NCI-H1417 (cell line): Measurements from ENCODE around the gene AGMO.
A peak's percentile ranks its signal among the peaks of the same experiment; 100 is the strongest.

Experiments used
- DNase-seq, 3 experiments: peaks; one replicate each; lab custom pipeline; 2025; lab: John Stamatoyannopoulos, UW

AGMO gene

DNA sequence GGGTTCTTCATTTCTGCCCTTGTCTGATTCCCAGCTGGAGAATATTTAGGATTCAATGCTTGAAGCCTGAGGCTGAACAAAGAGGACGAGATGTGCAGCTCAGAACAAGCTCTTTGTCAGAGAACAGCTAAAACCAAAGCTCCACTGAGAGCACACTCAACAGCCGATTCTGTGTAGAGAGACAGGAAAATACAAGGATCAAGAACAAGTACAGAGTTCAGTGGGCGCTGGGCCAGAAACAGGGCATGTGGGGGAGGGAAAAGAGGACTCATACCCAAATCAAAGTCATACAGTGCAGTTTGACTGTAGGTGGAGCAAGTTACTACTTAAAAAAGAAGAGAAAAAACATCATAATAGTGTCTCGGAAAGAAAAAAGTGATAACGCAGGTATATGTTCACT lies at the start of gene AGMO:
Gene AGMO, minus strand, starts transcription at position 181 of the 400 bp plus-strand sequence.
- DNase-seq = peak in 1 of 3 experiments; percentile 38

GRCh38 chr7:15610503-15610902 lies 48.7 kb upstream of the AGMO start:
- DNase-seq = no peak

DNA sequence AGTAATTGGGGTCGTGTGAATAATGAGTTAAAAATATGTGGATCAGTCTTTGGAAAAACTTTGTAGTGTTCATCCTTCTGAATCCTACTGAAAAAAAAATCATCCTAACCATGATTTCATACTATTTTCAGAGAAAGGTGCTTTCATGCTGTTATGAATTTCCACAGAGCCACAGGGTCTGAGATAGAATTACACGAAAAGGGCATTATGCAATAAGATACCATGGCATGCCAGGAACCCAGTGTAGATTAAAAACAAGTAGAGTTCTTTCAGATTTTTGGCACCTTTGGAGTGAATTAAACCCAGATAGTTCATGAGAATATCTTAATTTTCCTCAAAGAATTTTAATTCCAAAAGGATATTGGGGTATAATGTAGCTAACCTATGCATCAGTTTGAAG lies 47.5 kb upstream of the AGMO start:
- DNase-seq = no peak

GRCh38 chr7:15607529-15608210 lies 45.9 kb upstream of the AGMO start:
- no peak for DNase-seq

- no peak for DNase-seq
Observed at GRCh38 chr7:15606561-15606960, 44.7 kb upstream of the AGMO start.

DNA sequence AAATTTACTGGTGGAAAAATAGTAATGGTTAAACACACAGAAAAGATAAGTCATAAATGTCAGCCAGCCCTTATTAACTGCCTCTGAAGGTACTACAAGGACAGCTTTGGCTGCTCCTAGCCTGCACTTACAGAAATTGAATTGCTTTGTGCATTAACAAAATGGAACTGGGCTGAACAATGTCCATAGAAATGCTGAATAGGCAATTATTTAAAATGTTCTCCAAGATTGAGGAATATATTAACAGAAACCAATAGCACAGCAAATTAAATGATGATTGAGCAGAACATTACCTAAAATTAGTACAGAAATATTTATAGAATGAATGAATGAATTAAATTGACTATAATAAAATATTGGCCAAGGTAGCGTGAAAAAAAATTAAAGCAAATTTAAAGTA lies 42.4 kb upstream of the AGMO start:
- no peak for DNase-seq

DNA sequence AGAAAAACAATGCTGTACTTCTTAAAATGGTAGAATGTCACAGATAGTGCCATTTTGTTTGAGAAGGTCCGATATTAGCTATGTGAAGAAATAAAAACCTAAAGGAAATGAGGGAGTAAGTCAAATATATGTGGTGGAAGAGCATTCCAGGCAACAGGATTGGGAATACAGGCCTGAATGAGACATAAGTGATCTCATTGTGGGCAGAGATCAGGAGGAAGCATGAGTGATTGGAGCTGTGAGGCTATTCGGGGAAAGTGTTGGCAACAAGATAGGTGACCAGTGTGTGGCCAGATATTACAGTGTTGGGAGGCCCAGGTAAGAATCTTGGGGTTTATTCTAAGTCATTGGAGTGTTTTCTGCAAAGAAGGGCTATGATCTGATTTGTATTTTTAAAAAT lies 41.3 kb upstream of the AGMO start:
- no peak for DNase-seq

DNA sequence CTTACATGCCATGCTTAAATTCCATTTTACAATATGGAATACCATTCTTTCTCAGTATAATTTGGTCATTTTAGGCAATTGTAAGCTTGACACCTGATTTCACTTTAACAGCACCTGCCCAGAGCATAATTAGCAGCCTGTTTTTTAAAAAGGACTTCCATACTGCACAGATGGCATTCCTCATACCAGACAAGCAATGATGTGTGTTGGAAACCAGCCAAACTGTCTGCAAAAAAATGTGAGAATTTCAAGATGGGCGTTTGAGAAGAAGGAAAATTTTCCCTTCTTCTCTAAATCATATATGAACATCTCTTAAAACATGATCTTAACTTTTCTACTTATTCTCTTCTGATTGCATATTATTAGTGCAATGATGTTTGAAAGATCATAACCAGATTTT lies 40.4 kb upstream of the AGMO start:
- DNase-seq = peak in 2 of 3 experiments; percentile 26 to 87

GRCh38 chr7:15601175-15601574 lies 39.4 kb upstream of the AGMO start:
- no peak for DNase-seq

- no peak for DNase-seq
Observed at GRCh38 chr7:15600298-15600697, 38.5 kb upstream of the AGMO start.

DNA sequence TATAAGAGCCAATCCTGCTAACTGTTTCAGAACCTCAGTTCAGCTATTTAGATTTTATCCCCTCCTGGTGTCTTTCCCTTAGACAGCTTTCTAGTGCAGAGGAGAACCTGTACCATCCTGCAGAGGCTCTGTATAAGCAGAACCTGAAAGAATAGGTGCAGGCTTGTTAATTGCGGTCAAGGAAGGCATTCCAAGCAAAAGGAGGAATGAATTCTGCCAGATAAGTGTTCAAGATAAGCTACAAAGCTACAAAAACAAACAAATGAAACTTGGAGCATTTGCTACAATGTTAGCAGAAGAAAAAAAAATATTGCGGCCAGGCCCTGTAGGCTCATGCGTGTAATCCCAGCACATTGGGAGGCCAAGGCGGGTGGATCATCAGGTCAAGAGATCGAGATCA lies 32.6 kb upstream of the AGMO start:
- DNase-seq = no peak

DNA sequence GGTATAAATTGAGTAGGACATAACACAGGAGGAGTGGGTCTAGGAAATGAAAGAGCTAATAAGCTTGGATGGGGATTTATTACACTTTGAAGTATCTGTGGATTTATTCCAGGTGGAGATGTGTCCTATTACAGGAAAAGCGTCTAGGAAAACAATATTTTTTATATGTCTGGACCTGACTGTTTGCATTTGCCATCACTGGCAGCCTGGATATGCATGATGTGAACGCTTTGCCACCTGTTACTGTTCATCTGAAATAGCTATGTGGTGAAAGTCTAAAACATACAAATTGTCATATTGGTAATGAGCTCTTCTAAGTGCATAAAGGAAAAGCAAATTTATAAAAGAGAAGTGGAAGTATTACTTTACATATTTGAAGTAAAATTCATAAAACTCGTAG lies 31.6 kb upstream of the AGMO start:
- DNase-seq = peak in 2 of 3 experiments; percentile 8 to 53

GRCh38 chr7:15586266-15586665 lies 24.5 kb upstream of the AGMO start:
- DNase-seq = no peak

- DNase-seq = no peak
Observed at GRCh38 chr7:15584575-15584974, 22.8 kb upstream of the AGMO start.

DNA sequence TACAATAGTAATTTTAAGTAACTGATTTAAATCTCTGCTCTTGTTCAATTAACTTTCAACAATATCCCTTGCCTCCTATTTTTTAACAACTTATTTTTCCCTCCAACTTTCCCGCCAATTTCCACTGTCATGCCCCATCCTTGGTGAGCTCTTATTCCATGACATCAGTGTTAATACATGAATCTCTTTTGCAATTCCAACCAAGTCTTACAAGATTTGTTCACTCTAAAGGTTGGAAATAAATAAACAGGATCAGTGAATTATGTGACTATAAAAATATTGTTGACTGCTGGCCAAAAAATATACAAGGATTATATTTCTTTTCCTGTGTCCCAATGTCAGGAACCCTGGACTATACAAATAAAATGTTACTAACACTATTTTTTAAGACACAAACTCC lies 21.0 kb upstream of the AGMO start:
- DNase-seq = no peak

- DNase-seq = peak in 1 of 3 experiments; percentile 55
Observed at GRCh38 chr7:15581352-15581951, 19.6 kb upstream of the AGMO start.

- DNase-seq = no peak
Observed at GRCh38 chr7:15580604-15581351, 19.0 kb upstream of the AGMO start.

DNA sequence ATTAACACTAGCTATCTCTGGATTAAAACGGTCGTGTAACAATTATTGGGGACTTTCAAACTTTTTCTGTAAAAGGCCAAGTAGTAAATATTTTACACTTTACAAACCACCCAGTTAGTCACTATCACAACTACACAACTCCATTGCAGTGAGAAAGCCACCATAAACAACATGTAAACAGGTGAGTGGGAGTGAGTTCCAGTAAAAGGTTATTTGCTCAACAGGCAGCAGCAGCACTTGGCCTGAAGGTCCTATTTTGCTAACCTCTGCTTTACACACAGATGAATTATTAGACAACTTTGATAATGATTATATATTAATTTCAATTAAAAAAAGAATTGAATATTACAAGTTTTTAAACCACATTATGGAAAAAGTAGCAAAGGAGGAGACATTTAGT lies 15.8 kb upstream of the AGMO start:
- peak in 1 of 3 experiments; percentile 75 for DNase-seq

- no peak for DNase-seq
Observed at GRCh38 chr7:15571301-15571878, 9.6 kb upstream of the AGMO start.

- DNase-seq = peak in 1 of 3 experiments; percentile 23
Observed at GRCh38 chr7:15567652-15568051, 5.8 kb upstream of the AGMO start.

- DNase-seq = no peak
Observed at GRCh38 chr7:15567036-15567435, 5.2 kb upstream of the AGMO start.

DNA sequence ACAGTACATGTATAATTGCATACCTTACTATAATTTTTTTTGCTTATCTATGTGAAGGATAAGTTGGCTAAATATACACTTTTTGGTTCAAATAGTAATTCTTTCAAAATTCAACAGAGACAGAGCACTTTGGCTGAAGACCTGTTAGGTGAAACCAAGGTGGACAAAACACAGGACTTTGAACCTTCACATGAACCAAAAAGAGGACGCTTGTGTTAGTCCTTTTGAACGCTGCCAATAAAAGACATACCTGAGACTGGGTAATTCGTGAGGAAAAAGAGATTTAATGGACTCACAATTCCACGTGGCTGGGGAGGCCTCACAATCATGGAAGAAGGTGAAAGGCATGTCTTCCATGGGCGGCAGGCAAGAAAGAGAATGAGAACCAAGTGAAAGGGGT lies 4.7 kb upstream of the AGMO start:
- no peak for DNase-seq

DNA sequence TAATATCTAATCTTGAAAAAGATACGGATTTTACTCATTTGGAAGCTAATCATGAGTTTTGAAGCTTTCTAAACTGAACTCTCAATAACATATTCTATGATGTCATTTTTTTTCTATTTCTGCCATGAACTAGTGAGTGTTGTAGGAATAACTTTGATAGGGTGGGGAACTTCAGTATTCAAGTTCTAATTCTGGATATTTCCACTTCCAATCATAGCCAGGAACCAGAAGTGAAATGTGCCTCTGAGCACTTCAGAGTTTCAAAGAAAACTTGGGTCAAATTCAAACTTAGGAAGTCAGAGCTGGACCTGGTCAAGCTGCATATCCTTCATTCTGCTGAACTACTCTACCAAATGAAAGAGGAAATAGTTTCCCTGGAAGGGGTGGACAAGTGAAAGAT lies 847 bp downstream of the AGMO start:
- DNase-seq = no peak
